Sigmoid colon (tissue), 4 donors: ENCODE measurements around the gene TMCC3.

Experiments used
- CTCF ChIP-seq, 4 experiments: fragments of 450-650 bp in 3 of 4; fragments of 200-600 bp in 1 of 4; IDR thresholded peaks; one replicate each; pipeline ENCODE4 v1.5.1; 2016 to 2019; ENCODE audit warnings: antibody characterized with exemption in 4 of 4, mild to moderate bottlenecking in 3 of 4, moderate library complexity in 2 of 4
- POLR2A ChIP-seq, 2 donors: fragments of 450-650 bp; IDR thresholded peaks; one replicate each; pipeline ENCODE4 v1.6.1; 2016; ENCODE audit warnings: antibody characterized with exemption in 2 of 2, mild to moderate bottlenecking in 2 of 2, moderate library complexity in 2 of 2
- POLR2AphosphoS5 ChIP-seq, 4 donors: sonication (generic); formaldehyde crosslinking; IDR thresholded peaks; one replicate each; pipeline ENCODE4 v1.6.1; 2017; ENCODE audit warnings: antibody characterized with exemption in 4 of 4

GRCh38 chr12:94582591-94582990 lies 67.8 kb downstream of the TMCC3 start:
- no peak for TF ChIP-seq CTCF (IDR thresholded peaks at IDR 0.05)
- no peak for TF ChIP-seq POLR2A (IDR thresholded peaks at IDR 0.05)
- no peak for TF ChIP-seq POLR2AphosphoS5 (IDR thresholded peaks at IDR 0.05)
